Stimulated activated CD4-positive, alpha-beta T cell treated with anti-CD3 and anti-CD28 coated beads, Interleukin-15, amount 100 ng/mL, for 1 hour (primary cell): Measurements from ENCODE around the gene RBPJL.

Source experiments
- DNase-seq, 2 donors: peaks; one replicate each; pipeline ENCODE4 v3.0.0-alpha.2; 2020; ENCODE audit warnings: low read depth in 1 of 2, low spot score in 1 of 2

RBPJL gene

DNA sequence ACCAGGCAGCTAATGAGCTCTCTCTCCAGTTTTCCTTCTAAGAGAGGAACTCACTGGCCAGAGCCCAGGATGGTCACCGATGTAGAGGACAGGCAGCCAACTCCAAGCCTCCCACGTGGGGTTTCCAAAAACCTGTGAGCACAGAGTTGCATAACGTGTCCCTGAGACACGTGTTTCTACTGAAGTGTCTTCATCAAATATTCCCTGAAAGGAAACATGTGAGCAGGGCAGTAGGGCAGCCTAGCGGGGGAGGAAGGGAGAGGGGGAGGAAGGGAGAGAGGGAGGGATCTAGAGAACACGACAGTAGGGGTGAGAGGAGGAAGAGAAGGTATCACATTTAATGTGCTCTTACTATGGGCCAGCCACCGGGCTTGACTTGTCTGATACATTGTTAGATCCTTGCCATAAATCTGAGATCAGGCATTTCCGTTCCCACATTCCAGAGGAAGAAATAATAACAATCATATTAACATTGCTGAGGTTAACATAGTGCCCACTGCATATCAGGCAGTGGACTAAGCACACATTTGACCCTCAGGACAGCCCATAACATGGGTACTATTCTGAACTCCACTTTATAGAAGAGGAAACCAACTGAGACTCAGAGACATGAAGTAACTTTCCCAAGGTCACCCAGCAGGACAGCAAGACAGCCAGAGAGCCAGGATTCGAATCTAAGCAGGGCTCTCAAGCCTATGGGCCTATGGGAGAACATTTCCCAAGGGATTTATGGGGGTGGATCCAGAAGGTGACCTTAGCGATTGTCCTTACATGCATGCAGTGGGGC, 51.8 kb downstream of the RBPJL start:
- DNase-seq = no peak

DNA sequence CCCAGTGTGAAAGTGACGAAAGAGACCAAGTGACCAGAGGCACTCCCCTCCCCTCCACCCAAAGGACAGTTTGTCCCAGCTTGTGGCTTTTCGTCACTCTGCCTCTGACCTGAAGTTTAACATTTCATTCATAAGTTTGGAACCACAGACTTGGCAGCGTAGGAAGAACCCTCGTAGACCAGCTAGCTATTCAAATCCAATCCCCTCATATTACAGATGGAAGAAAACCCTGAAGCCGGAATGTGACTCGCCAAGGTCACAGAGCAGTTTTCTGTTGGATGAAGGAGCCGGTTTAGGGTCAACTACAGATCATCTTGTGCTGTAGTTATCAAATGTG, 52.4 kb downstream of the RBPJL start:
- DNase-seq = no peak

DNA sequence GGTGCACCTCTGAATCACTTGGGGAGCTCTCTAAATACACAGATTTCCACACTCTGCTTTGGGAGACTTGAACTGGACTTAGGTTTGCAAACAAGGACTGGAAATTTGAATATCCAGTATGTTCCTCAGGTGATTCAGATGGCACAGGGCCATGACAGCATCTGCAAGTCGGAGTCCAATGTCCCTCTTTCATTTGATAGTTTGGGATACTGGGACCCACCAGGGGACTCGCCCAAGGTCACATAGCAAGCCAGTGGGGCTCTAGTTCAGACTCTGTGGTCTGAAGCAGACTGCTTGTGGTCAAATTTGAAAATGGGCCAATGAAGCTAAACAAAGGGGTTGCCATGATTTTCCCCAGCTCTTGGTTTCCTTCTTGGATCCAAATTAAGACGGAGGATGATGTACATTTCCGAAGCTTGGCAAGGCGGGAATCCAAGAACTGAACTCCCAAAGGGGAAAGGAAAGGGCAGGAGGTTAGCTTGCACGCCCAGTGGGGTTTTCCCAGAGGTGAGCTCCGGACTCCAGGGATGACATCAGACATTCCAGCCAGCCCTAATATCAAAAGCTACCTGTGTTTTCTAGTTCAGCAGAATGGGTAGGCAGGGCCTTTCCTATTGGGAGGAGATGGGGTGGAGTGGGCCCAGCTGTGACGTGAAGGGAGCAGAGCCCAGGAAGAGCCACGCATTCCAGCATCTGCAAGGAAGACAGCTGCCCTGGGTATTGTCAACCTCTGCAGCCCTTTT, 52.9 kb downstream of the RBPJL start:
- DNase-seq = no peak

DNA sequence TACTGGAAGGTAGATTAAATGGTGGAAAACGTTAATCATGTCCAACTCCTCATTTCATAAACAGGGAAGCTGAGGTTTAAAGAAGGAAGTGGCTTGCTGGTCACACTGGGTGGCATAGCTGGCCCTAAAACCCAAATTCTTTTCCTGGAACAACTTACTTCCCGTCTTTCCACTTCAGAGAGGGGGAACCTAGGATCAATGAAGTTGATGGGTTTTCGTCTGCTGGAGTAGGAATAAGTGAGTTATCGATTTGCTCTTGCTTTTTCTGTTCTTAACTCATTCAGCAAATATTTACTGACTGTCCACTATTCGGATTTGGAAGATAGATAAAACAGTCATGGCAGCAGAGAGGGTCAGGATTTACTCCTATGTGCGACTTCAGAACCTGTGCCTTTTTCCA, 55.2 kb downstream of the RBPJL start:
- DNase-seq = no peak

DNA sequence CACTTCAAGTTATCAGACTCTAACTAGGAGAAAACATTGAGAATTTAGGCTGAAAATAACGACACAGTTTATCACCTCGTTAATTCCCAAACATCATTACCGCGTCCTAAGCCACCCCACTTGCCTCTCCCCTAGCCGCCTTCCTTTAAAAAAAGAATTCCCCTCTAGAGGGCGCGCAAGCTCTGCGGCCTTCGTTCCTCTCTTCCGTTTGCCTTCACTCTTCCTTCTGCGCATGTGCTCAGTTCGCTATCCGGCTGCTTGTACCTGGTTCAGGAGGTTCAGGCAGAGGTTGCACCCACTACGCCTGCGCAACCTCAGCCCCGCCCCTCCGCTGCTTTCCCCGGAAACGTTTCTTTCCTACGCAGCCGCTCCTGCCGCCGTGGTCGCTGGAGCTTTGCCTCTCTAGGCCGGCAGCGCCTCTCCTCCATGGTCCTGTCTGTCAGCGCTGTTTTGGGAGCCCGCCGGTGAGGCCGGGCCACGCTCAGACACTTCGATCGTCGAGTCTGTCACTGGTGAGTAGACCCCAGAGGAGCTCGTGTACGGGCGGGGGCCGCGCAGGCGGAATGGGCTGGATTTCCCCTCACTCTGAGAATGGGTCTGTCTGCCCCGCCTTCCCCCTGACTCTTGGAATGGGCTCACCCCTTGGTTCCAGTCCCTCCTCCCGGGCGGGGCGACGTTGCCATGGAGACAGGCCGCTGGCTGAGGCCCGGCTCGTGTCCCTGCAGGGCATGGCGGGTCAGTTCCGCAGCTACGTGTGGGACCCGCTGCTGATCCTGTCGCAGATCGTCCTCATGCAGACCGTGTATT, 56.4 kb downstream of the RBPJL start, which contains the start of gene SYS1:
Gene SYS1 (plus strand): TSS at position 353 of the 807 bp plus-strand sequence. CDS start 376 bp downstream, at position 729.
- DNase-seq = peak; percentile 97 to 98

DNA sequence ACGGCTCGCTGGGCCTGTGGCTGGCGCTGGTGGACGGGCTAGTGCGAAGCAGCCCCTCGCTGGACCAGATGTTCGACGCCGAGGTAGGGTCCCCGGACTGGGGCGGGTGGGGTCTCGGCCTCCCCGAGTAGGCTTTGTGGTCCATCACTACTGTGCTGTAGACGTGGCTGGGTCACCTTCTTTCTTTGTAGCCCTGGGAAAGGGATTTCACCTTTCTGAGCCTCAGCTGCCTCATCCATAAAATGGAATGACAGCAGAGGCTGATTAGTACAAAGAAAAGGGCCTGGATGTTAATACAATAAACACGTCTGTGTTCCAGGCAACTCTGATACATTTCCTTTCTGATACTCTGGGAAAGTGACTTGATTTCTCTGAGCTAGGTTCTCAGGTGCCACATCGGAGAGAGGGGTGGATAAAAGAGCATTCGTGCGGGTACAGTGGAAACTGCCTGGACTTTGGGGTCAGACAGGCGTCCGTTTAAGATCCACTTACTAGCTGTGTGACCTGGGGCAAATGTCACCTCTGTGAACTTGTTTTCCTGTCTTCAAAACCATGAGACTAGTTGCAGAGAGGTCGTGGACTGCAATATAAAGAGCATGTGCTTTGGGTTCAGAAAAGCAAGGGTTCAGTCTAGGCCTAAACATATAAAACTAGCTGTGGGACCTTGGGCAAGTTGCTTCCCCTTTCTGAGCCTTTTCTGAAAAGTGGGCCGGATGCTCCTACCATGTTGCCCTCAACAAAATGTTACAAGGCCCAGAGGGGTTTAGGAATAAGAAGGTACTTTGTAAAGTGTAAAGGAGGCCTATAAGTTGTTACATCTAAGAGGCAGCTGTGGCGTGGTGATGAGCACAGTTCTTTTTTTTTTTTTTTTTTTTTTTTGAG, 57.2 kb downstream of the RBPJL start:
- DNase-seq = no peak

DNA sequence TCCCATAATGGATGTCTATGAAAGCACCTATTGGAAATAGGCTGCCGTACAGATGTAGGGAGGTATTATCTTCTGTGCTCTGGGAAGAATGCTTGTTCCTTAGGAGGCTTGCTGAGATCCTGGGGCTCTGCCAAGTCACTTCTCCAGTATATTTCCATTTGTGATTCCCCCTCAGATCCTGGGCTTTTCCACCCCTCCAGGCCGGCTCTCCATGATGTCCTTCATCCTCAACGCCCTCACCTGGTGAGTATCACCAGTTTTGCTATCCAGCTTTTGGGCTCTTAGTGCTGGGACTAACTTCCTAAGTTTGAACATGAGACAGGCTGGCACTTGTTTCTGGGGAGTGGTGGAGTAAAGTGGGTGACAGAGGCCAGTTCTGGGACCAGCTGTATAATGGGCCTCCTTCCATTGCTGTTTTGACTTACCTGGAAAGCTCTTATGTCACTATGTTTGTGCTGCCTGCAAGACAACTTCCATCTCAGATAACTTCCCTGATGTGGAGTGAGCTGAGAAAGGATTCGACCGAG, 58.9 kb downstream of the RBPJL start:
- no peak for DNase-seq

DNA sequence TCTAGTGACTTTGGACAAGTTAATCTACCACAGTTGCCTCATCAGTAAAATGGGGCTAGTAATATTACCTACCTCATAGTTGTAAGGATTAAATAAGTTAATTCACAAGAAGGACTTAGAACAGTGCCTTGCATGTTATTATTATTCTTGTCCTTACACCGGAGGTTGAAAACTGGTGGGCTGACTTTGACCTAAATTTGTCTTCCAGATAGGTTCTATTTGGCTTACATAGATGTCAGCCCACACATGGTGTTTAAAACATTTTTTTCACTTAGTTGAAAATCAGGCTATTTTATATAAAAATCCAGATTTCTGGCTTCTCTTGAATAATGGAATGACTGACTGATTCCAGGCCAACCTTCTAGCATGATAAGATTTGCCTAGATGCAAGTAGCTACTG, 59.6 kb downstream of the RBPJL start:
- no peak for DNase-seq

DNA sequence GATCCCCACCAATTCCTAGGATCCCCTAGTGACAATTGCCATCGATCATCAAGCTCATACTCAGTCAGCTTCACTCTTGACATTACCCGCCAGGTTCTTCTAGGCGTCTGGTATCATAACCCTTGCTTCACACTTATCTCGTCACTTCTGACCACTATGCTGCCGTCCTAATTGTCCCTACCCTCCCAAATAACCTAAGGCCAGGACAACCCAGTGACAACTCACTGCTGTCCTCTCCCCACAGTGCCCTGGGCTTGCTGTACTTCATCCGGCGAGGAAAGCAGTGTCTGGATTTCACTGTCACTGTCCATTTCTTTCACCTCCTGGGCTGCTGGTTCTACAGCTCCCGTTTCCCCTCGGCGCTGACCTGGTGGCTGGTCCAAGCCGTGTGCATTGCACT, 60.0 kb downstream of the RBPJL start:
- DNase-seq = no peak

DNA sequence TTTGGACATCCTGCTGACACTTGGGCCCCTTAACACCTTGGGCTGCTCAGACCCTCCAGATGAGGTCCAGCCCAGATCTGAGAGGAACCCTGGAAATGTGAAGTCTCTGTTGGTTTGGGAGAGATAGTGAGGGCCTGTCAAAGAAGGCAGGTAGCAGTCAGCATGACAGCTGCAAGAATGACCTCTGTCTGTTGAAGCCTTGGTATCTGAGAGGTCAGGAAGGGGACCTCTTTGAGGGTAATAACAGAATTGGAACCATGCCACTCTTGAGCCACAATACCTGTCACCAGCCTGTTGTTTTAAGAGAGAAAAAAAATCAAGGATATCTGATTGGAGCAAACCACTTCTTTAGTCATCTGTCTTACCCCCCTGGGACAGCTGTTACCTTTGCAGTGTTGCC, 60.5 kb downstream of the RBPJL start:
- no peak for DNase-seq
